ENCODE measurements around the gene RAB31.

The RAB31 gene

DNA sequence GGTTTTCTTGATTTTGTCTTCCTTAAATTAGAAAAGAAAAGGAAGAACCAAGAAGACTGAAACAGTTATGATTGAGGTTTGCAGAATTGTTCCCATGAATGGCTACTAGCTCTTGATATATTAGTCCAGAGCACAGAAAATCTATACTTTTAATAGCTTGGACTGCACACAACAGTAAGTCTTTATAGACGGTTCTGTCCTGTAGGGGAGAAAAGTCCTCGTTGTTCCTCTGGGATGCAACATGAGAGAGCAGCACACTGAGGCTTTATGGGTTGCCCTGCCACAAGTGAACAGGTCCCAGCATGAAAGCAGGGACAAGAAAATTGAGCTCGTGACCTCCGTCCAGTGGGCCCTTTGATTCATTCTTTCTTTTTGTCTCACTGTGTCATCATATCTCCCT lies 41.5 kb downstream of the RAB31 start:
- in situ Hi-C loops (cut with MboI; ENCODE audit: low sequenced_read_pairs, unreplicated experiment) = no loop called here
- TF ChIP-seq, protein P1, sequence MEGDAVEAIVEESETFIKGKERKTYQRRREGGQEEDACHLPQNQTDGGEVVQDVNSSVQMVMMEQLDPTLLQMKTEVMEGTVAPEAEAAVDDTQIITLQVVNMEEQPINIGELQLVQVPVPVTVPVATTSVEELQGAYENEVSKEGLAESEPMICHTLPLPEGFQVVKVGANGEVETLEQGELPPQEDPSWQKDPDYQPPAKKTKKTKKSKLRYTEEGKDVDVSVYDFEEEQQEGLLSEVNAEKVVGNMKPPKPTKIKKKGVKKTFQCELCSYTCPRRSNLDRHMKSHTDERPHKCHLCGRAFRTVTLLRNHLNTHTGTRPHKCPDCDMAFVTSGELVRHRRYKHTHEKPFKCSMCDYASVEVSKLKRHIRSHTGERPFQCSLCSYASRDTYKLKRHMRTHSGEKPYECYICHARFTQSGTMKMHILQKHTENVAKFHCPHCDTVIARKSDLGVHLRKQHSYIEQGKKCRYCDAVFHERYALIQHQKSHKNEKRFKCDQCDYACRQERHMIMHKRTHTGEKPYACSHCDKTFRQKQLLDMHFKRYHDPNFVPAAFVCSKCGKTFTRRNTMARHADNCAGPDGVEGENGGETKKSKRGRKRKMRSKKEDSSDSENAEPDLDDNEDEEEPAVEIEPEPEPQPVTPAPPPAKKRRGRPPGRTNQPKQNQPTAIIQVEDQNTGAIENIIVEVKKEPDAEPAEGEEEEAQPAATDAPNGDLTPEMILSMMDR (IDR thresholded peaks at IDR 0.05; ENCODE audit: borderline replicate concordance, control extremely low read depth, extremely low read depth, insufficient read depth, missing control alignments) = no peak

DNA sequence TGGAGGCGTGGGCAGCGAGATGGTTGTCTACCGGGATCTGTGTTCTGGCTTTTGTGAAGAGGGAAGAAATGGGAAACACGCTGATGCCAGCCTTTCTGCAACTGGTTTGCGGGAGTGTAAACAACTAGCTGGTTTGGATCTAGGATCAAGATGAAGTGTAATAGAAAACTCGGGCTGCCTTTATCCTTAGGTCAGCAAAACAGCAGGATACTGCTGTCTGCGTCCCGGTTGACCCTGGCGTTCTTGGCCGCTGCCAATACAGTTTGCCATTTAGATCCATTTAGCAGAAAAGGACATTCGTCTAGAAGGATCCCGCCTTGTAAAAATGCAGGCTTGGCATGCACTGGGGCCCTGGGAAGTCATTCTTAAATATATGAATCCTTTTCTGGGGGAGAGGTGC lies 42.0 kb downstream of the RAB31 start:
- TF ChIP-seq, protein P1 (IDR thresholded peaks at IDR 0.05; ENCODE audit: borderline replicate concordance, control extremely low read depth, extremely low read depth, insufficient read depth, missing control alignments) = no peak
- in situ Hi-C loops (cut with MboI; ENCODE audit: low sequenced_read_pairs, unreplicated experiment) = no loop called here
- DNase-seq (ENCODE audit: low spot score) = no peak

More for the DNA sequence above, 41.5 kb downstream of the RAB31 start:
- no peak for DNase-seq (ENCODE audit: low spot score)

DNA sequence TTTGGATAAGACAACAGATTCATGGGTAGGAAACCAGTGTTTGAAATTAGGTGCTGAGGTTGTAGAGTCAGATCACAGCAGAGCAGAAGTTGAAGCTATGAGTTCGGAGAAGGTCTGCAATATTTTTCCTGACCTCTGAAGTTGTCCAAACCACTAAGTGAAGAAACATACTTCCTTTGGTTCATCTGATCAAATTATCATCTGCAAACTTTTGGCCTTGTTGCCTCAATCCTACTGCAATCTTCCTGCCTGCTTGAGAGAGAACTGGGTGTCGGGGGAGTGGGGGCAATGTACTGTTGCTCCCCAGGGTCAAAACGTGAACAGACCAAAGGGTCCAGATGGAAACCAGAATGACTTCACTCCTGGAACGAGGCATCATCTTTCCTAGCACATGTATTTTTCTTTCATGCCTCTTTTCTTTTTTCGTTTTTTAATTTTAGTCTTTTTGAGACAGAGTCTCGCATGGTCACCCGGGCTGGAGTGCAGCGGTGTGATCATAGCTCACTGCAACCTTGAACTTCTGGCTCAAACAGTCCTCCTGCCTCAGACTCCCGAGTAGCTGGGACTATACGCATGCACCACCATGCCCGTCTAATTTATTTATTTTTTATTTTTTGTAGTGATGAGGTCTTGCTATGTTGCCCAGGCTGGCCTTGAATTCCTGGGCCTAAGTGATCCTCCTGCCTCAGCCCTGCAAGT lies 42.7 kb downstream of the RAB31 start:
- DNase-seq (ENCODE audit: low spot score) = no peak
- TF ChIP-seq, protein P1 (IDR thresholded peaks at IDR 0.05; ENCODE audit: borderline replicate concordance, control extremely low read depth, extremely low read depth, insufficient read depth, missing control alignments) = no peak
- in situ Hi-C loops (cut with MboI; ENCODE audit: low sequenced_read_pairs, unreplicated experiment) = no loop called here

DNA sequence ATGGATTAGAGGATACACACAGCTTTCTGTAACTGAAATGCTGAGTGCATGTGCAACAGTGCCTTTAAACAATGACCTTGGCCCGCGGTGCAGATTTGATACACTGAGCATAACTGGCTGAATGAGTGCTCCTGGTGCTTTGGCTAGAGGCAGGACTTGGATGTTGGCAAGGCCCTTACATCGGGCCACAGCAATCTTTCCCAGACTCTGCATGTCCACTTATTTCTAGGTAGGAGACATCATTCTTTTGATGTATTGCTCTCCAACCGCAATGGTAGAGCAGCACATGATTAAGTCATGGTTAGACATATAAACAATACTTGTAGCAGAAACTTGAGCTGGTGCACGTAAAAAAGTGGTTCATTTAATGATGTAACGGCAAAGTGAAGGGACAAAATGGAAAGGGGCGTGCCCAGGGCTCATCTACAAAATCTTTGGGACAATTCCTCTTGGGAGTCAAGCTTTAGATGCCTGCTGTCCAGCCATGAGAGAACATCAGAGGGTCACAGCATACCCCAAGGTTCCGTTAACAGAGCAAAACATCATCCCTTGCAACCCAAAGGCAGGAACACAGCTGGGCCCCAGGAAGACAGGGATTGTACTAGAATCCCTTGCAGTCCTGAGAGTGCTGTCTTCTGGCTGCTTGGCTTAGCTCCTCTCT lies 43.4 kb downstream of the RAB31 start:
- no peak for DNase-seq (ENCODE audit: low spot score)
- in situ Hi-C loops (cut with MboI; ENCODE audit: low sequenced_read_pairs, unreplicated experiment) = no loop called here
- TF ChIP-seq, protein P1 (IDR thresholded peaks at IDR 0.05; ENCODE audit: borderline replicate concordance, control extremely low read depth, extremely low read depth, insufficient read depth, missing control alignments) = no peak

DNA sequence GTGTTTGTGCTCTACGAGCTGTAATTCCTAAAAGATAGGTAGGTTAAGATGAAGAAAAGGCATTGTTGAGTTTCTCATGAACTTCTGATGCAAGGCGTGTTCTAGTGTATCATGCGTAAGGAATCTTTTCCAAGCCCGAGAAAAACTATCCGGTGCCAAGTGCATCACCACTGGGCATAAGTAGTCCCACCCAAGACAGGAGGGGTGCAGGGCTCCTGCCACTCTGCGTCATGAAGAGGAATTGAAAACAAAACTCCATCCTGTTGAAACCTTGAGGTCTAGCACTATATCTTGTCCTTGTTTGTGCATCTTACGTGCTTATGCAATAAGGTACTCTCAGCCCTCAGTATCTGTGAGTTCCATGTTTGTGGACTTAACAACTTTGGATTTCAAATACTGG lies 45.7 kb downstream of the RAB31 start:
- in situ Hi-C loops (cut with MboI; ENCODE audit: low sequenced_read_pairs, unreplicated experiment) = no loop called here
- TF ChIP-seq, protein P1 (IDR thresholded peaks at IDR 0.05; ENCODE audit: borderline replicate concordance, control extremely low read depth, extremely low read depth, insufficient read depth, missing control alignments) = no peak
- no peak for DNase-seq (ENCODE audit: low spot score)

DNA sequence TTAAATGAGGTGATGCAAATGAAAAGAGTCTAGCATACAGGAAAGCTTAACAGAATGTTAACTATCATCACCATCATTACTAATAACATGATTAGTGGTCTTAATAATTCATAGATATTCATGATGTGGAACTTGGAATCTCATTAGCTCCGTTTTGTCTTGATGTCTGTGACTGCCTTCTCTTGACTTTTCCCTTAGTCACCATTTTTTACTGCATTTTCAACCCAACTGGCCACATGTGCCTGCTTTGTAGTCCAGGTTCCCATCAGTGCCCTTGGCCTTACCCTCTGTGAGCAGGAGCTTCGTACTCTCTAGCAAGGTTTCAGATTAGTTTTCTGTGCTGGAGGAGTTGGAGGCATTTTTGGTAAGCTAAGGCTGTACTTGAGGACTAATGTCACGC lies 47.0 kb downstream of the RAB31 start:
- no peak for DNase-seq (ENCODE audit: low spot score)
- in situ Hi-C loops (cut with MboI; ENCODE audit: low sequenced_read_pairs, unreplicated experiment) = no loop called here
- TF ChIP-seq, protein P1 (IDR thresholded peaks at IDR 0.05; ENCODE audit: borderline replicate concordance, control extremely low read depth, extremely low read depth, insufficient read depth, missing control alignments) = no peak
